Amygdala (tissue), 56 donors: ENCODE data around the gene HOXC13.

Source experiments
- DNase-seq, 56 donors: peaks; one replicate each; lab custom pipeline; 2025; lab: John Stamatoyannopoulos, UW

The HOXC13 gene

GRCh38 chr12:53966385-53967133, 27.9 kb downstream of the HOXC13 start:
- no peak for DNase-seq

GRCh38 chr12:53967421-53967925, 28.8 kb downstream of the HOXC13 start:
- no peak for DNase-seq

GRCh38 chr12:53968214-53969127, 29.8 kb downstream of the HOXC13 start:
- DNase-seq = no peak

- DNase-seq = no peak
Measured at GRCh38 chr12:53969588-53970259, 31.1 kb downstream of the HOXC13 start.

GRCh38 chr12:53970451-53970850, 31.8 kb downstream of the HOXC13 start:
- no peak for DNase-seq

- DNase-seq = no peak
Measured at GRCh38 chr12:53971129-53971528, 32.5 kb downstream of the HOXC13 start.

GRCh38 chr12:53971686-53972085, 33.1 kb downstream of the HOXC13 start:
- DNase-seq = no peak

- no peak for DNase-seq
Measured at GRCh38 chr12:53972152-53972702, 33.6 kb downstream of the HOXC13 start.

GRCh38 chr12:53972722-53973235, 34.1 kb downstream of the HOXC13 start, which contains the start of gene HOXC11:
TSS of gene HOXC11 (plus strand) at chr12:53973126. CDS start at chr12:53973242, 116 bp downstream.
- no peak for DNase-seq

- no peak for DNase-seq
Measured at GRCh38 chr12:53973236-53974042, 34.8 kb downstream of the HOXC13 start.

GRCh38 chr12:53974084-53975063, 35.7 kb downstream of the HOXC13 start, which contains the start of gene HOTAIR:
TSS of gene HOTAIR (minus strand) at chr12:53974954.
- DNase-seq = no peak

- DNase-seq = no peak
Measured at GRCh38 chr12:53975064-53975471, 36.4 kb downstream of the HOXC13 start.

GRCh38 chr12:53975479-53976152, 37.0 kb downstream of the HOXC13 start:
- DNase-seq = no peak

GRCh38 chr12:53976172-53976822, 37.7 kb downstream of the HOXC13 start:
- no peak for DNase-seq

- no peak for DNase-seq
Measured at GRCh38 chr12:53976823-53977595, 38.4 kb downstream of the HOXC13 start.
